ENCODE measurements around the gene SEMA4D. TPM values are rescaled to one million over a fixed set of nuclear protein-coding genes. Genes with fewer than 3 reads are reported as not detected.

SEMA4D gene
- total RNA-seq, 1 experiment from 2014 or later = 8.0 TPM

DNA sequence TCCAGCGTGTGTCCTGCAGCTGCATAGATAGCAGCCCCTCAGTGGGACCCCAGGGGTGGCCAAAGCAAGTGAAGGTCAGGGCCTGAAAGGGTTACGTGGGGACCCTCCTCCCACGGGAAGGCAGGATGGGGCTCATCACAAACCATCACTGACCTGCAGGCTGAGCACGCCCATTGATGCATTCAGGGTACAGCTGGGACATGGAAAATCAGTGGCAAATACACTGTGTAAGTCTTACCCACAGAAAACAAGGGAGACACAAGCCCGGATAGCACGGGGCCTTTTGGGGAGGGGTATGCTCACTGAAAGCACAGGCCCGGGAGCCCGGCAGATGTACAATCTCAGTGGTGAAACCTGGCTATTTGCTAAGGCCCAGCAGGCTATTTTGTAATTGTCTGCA is 49.1 kb downstream of the SEMA4D start:
- CTCF ChIA-PET = no interaction called here
- Histone ChIP-seq H3K27me3 (ENCODE audit: low read length) (no peaks in the 10 kb centered on the region), H4K20me1 (ENCODE audit: low read length) (no peaks in the 10 kb centered on the region), H3K79me2 (ENCODE audit: low read length) (no peaks in the 10 kb centered on the region), H2AFZ (ENCODE audit: low read length) (no peak overlapping the region), H3K27ac (ENCODE audit: low read length) (no peak overlapping the region), H3F3A (ENCODE audit: low read length, unreplicated experiment) (no peaks in the 10 kb centered on the region), H3K4me2 (ENCODE audit: low read length) (no peak overlapping the region), H3K9me3 (ENCODE audit: low read length) (no peaks in the 10 kb centered on the region), H3K4me3 (ENCODE audit: low read length) (no peak overlapping the region), H3K4me1 (ENCODE audit: insufficient read depth, low read length) (no peaks in the 10 kb centered on the region), H3K36me3 (ENCODE audit: low read depth, low read length) (no peaks in the 10 kb centered on the region), H3K9me2 (replicated peaks; ENCODE audit: low read length) (no peaks in the 10 kb centered on the region), H3K9ac (ENCODE audit: low read length) (no peak overlapping the region)
- intact Hi-C loops (cut with micrococcal nuclease) = no loop called here
- no peak for TF ChIP-seq EZH2phosphoT487 (IDR thresholded peaks at IDR 0.05; ENCODE audit: borderline replicate concordance, low read length)
- no peak for TF ChIP-seq EZH2 (IDR thresholded peaks at IDR 0.05; ENCODE audit: low read length, unreplicated experiment)
- TF ChIP-seq, protein P1, sequence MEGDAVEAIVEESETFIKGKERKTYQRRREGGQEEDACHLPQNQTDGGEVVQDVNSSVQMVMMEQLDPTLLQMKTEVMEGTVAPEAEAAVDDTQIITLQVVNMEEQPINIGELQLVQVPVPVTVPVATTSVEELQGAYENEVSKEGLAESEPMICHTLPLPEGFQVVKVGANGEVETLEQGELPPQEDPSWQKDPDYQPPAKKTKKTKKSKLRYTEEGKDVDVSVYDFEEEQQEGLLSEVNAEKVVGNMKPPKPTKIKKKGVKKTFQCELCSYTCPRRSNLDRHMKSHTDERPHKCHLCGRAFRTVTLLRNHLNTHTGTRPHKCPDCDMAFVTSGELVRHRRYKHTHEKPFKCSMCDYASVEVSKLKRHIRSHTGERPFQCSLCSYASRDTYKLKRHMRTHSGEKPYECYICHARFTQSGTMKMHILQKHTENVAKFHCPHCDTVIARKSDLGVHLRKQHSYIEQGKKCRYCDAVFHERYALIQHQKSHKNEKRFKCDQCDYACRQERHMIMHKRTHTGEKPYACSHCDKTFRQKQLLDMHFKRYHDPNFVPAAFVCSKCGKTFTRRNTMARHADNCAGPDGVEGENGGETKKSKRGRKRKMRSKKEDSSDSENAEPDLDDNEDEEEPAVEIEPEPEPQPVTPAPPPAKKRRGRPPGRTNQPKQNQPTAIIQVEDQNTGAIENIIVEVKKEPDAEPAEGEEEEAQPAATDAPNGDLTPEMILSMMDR (conservative IDR thresholded peaks at IDR 0.05; ENCODE audit: low read depth, low read length) = no peak
- no peak for ATAC-seq
- no peak for DNase-seq
- POLR2A ChIA-PET (ENCODE audit: unreplicated experiment) = no interaction called here
- BruUV-seq (replicated peaks) = no TSS peak

DNA sequence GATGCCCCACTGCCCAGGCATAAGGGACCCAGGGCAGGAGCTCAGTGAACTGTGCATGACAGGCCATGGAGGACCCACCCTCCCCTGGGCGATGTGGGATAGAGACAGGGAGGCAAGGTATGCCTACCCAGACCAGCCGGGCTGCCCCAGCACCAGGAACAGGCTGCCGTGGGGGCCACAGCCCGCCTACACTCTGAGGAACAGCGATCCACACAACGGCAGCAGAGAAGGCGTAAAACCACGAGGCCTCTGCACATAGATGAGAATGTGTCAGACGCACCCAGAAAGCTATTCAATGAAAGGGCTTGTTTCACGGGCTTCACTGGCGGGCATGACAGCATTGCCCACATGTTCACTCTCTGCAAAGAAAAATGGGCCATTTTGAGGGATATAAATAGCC is 49.5 kb downstream of the SEMA4D start:
- ChIA-PET POLR2A (ENCODE audit: unreplicated experiment) (no interaction called here), CTCF (no interaction called here)
- Histone ChIP-seq H4K20me1 (ENCODE audit: low read length) (no peaks in the 10 kb centered on the region), H3K79me2 (ENCODE audit: low read length) (no peaks in the 10 kb centered on the region), H3K4me3 (ENCODE audit: low read length) (no peak overlapping the region), H3K27ac (ENCODE audit: low read length) (no peak overlapping the region), H3K4me2 (ENCODE audit: low read length) (no peak overlapping the region), H2AFZ (ENCODE audit: low read length) (no peak overlapping the region), H3K27me3 (ENCODE audit: low read length) (no peaks in the 10 kb centered on the region), H3K9me2 (replicated peaks; ENCODE audit: low read length) (no peaks in the 10 kb centered on the region), H3K9ac (ENCODE audit: low read length) (no peak overlapping the region), H3K9me3 (ENCODE audit: low read length) (no peaks in the 10 kb centered on the region), H3K4me1 (ENCODE audit: insufficient read depth, low read length) (no peaks in the 10 kb centered on the region), H3F3A (ENCODE audit: low read length, unreplicated experiment) (no peaks in the 10 kb centered on the region), H3K36me3 (ENCODE audit: low read depth, low read length) (no peaks in the 10 kb centered on the region)
- no peak for ATAC-seq
- DNase-seq = no peak
- TF ChIP-seq EZH2phosphoT487 (IDR thresholded peaks at IDR 0.05; ENCODE audit: borderline replicate concordance, low read length) = no peak
- no peak for TF ChIP-seq EZH2 (IDR thresholded peaks at IDR 0.05; ENCODE audit: low read length, unreplicated experiment)
- TF ChIP-seq, protein P1 (conservative IDR thresholded peaks at IDR 0.05; ENCODE audit: low read depth, low read length) = no peak
- BruUV-seq (replicated peaks) = no TSS peak
- intact Hi-C loops (cut with micrococcal nuclease) = no loop called here

DNA sequence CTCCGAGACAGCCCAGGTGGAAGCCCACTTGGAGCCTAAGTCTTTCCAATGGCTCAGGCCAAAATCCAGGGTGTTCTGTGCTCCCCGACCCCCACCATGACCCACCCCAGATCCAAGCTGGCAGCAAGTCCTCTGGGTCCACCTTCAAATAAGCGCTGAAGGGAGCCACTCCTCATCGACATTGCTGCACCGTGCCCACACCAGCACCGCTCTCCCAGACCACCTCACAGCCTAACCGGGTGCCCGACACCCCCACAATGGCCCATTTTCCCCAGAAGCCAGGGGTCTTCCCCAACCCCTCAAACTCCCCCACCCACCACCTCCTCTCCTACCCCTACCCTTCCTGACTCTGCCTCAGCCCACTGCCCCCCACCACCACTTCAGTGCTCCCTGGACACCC is 50.5 kb downstream of the SEMA4D start:
- no peaks in the 10 kb centered on the region for H3K36me3 ChIP-seq (ENCODE audit: low read depth, low read length)
- TF ChIP-seq EZH2 (IDR thresholded peaks at IDR 0.05; ENCODE audit: low read length, unreplicated experiment) = no peak
- TF ChIP-seq, protein P1 (conservative IDR thresholded peaks at IDR 0.05; ENCODE audit: low read depth, low read length) = no peak
- no peaks in the 10 kb centered on the region for H3K4me1 ChIP-seq (ENCODE audit: insufficient read depth, low read length)
- H3F3A ChIP-seq (ENCODE audit: low read length, unreplicated experiment) = no peaks in the 10 kb centered on the region
- no peaks in the 10 kb centered on the region for H3K9me3 ChIP-seq (ENCODE audit: low read length)
- intact Hi-C loops (cut with micrococcal nuclease) = no loop called here
- no peak overlapping the region for H3K27ac ChIP-seq (ENCODE audit: low read length)
- H3K9ac ChIP-seq (ENCODE audit: low read length) = no peak overlapping the region
- BruUV-seq (replicated peaks) = no TSS peak
- DNase-seq = no peak
- H4K20me1 ChIP-seq (ENCODE audit: low read length) = no peaks in the 10 kb centered on the region
- H3K4me3 ChIP-seq (ENCODE audit: low read length) = no peak overlapping the region
- ChIA-PET CTCF (no interaction called here), POLR2A (ENCODE audit: unreplicated experiment) (no interaction called here)
- no peak overlapping the region for H2AFZ ChIP-seq (ENCODE audit: low read length)
- H3K27me3 ChIP-seq (ENCODE audit: low read length) = no peaks in the 10 kb centered on the region
- H3K9me2 ChIP-seq (replicated peaks; ENCODE audit: low read length) = no peaks in the 10 kb centered on the region
- ATAC-seq = no peak
- no peaks in the 10 kb centered on the region for H3K79me2 ChIP-seq (ENCODE audit: low read length)
- no peak overlapping the region for H3K4me2 ChIP-seq (ENCODE audit: low read length)
